GM18498 (cell line): ENCODE measurements around the gene ASH1L.
"Not testable (repeated sequence)": the region's sequence is repeated elsewhere in the genome, so short reads cannot be mapped to it uniquely, and the experiment has no call there.

Experiments
- ATAC-seq: cut with Tn5 transposase; IDR thresholded peaks from one replicate; pipeline ENCODE4 v1.9.1; 2021; ENCODE audit warnings: mild to moderate bottlenecking, moderate library complexity; ENCODE audit not compliant: unreplicated experiment

ASH1L gene

DNA sequence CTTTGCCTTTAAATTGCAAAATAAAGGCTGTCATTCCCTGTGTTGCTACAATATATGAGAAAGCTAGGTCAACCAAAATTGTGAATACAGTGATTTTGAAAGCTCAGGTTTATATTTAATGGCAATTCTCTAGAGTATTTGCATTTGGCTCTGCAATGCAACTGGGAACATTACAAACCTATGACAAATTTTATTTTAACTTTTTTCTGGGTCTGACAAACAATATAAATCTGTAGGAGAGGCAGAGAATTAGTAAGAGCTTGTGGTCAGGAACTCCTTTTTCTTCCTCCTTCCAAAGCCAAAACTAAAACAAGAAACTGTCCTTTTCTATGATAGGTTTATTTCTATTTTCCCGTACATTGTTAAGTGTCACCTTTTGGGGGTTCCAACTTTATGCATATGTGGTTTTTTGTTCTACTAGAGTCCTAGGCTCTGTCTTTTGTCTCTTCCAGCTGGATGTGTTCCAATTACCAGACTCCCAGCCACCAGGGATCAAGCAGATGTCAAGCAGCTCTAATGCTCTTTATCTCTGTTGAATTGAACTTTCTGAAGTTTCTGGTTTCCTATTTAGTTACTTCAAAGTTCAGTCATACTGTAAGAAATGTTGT is 106.9 kb downstream of the ASH1L start:
- no peak for ATAC-seq

DNA sequence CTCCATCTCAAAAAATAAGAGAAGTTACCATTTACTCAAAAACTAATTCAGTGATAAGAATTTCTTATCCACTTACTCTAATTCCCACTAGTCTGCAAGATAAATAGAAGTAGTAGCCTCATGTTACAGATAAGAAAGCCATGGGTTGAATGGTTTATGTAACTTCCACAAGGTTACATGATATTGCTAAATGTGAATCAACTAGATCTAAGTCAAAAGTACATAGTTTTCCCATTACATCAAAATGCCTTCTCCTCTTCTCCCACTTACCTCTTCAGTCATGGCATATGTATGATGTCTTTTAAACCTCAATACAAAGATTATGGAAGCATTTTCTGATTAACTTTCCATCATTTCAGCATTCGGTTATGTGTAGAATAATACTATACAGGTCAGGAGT is 108.5 kb downstream of the ASH1L start:
- no peak for ATAC-seq

DNA sequence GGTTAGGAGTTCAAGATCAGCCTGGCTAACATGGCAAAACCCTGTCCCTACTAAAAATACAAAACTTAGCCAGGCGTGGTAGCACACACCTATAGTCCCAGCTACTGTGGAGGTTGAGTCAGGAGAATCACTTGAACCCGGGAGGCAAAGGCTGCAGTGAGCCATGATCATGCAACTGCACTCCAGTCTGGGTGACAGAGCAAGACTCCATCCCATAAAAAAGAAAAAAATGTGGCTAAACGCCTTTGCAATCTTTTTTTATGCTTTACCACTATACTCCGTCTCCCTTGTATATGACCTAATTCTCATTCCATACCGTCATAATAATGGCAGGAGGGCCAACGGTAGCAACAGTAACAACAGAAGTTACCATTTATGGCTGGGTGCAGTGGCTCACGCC is 109.5 kb downstream of the ASH1L start:
- ATAC-seq, result no peak

DNA sequence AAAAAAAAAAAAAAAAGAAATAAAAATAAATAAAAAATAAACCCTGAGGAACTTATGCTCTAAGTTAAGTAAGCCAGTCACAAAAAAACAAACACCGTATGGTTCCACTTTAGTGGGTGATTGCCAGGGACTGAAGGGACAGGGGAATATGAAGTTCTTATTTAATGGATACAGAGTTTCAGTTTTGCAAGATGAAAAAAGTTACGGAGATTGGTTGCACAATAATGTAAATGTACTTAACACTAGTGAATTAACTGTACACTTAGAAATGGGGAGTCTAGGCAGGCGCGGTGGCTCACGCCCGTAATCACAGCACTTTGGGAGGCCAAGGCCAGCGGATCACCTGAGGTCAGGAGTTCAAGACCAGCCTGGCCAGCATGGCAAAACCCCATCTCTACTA is 111.4 kb downstream of the ASH1L start:
- ATAC-seq, result no peak

DNA sequence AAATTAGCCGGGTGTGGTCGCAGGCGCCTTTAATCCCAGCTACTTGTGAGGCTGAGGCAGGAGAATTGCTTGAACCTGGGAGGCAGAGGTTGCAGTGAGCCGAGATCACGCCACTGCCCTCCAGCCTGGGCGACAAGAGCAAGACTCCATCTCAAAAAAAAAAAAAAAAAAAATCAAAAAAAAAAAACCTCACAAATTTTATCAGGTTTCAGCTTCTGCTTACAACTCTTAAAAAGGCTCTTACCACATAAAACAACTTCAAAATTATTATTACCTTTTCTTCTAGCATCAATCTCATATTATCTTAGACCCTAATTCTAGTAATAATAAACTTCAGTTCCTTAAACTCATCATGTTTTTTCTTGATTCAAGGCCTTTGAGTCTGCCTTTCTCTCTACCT is 120.2 kb downstream of the ASH1L start:
- not testable (repeated sequence) for ATAC-seq

DNA sequence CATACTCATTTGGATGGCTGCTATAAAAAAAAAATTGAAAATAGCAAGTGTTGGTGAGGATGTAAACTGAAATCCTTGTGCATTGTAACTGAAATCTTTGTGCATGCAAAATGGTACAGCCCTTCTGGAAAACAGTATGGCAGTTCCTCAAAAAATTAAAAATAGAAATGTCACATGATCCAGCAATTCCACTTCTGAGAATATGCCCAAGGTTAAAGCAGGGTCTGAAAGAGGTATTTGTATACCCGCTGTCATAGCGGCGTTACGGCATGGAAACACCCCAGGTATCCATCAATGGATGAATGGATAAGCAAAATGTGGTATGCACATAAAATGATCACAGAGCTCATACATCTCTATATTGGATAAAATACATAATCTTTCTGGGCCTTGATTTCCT is 125.2 kb downstream of the ASH1L start:
- ATAC-seq, result no peak

DNA sequence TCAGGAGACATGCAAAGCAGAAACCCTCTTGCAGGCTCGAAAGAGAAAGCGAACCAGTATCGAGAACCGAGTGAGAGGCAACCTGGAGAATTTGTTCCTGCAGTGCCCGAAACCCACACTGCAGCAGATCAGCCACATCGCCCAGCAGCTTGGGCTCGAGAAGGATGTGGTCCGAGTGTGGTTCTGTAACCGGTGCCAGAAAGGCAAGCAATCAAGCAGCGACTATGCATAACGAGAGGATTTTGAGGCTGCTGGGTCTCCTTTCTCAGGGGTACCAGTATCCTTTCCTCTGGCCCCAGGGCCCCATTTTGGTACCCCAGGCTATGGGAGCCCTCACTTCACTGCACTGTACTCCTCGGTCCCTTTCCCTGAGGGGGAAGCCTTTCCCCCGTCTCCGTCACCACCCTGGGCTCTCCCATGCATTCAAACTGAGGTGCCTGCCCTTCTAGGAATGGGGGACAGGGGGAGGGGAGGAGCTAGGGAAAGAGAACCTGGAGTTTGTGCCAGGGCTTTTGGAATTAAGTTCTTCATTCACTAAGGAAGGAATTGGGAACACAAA is 128.7 kb downstream of the ASH1L start:
- ATAC-seq, result not testable (repeated sequence)

DNA sequence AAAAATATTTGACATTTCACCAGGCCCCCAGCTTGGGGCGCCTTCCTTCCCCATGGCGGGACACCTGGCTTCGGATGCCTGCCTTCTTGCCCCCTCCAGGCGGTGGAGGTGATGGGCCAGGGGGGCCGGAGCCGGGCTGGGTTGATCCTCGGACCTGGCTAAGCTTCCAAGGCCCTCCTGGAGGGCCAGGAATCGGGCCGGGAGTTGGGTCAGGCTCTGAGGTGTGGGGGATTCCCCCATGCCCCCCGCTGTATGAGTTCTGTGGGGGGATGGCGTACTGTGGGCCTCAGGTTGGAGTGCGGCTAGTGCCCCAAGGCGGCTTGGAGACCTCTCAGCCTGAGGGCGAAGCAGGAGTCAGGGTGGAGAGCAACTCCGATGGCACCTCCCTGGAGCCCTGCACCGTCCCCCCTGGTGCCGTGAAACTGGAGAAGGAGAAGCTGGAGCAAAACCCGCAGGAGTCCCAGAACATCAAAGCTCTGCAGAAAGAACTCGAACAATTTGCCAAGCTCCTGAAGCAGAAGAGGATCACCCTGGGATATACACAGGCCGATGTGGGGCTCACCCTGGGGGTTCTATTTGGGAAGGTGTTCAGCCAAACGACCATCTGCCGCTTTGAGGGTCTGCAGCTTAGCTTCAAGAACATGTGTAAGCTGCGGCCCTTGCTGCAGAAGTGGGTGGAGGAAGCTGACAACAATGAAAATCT is 129.3 kb downstream of the ASH1L start:
- not testable (repeated sequence) for ATAC-seq

DNA sequence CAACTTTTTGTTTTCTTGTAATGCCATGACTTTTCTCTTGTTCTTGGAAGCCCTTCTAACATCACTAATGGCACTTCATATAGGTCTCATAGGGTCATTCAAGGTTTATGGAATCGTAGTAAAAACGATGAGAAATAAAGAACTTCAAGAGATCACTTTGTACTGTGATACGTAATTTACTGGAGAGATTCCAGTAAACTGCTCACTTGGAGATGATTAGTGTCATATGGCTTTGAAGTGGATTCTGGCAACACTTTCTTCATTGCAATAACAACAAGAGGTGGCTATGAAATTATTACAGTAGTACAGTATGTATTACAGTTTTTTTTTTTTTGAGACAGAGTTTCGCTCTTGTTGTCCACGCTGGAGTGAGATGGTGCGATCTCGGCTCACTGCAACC is 138.5 kb downstream of the ASH1L start:
- ATAC-seq, result no peak

DNA sequence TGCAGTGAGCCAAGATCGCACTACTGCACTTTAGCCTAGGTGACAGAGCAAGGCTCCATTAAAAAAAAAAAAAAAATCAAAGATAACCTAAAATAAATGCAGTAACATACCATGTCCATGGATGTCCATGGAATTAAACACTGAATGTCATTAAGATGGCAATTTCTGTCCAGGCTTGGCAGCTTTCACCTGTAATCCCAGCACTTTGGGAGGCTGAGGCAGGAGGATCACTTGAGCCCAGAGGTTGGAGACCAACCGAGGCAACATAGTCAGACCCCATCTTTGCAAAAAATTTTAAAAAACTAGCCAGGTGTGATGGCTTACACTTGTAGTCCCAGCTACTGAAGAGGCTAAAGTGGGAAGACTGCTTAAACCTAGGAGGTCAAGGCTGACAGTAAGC is 141.8 kb downstream of the ASH1L start:
- ATAC-seq, result no peak

DNA sequence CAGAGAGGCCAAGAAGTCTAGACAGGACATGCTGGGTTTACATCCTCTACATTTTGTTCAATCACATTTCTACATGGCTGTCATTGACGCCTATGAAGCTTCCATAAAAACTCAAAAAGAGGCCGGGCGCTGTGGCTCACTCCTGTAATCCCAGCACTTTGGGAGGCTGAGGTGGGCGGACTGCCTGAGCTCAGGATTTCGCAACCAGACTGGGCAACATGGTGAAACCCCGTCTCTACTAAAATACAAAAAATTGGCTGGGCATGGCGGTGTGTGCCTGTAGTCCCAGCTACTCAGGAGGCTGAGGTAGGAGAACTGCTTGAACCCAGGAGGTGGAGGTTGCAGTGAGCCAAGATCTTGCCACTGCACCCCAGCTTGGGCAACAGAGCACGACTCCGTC is 150.8 kb downstream of the ASH1L start:
- not testable (repeated sequence) for ATAC-seq

DNA sequence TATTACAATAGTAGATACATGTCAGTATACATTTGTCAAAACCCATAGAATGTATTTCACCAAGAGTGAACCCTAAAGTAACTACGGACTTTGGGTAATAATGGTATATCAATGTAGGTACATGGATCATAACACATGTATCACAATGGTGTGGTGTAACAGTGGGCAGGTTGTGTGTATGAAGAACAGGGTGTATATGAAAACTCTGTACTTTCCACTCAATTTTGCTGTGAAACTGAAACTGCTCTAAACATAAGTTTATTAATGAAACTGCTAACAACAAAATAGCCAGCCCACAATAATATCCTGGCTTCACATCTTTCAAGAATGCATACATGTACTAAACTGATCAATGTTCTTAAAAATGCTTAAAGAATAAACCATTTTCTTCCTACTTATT is 151.7 kb downstream of the ASH1L start:
- no peak for ATAC-seq

DNA sequence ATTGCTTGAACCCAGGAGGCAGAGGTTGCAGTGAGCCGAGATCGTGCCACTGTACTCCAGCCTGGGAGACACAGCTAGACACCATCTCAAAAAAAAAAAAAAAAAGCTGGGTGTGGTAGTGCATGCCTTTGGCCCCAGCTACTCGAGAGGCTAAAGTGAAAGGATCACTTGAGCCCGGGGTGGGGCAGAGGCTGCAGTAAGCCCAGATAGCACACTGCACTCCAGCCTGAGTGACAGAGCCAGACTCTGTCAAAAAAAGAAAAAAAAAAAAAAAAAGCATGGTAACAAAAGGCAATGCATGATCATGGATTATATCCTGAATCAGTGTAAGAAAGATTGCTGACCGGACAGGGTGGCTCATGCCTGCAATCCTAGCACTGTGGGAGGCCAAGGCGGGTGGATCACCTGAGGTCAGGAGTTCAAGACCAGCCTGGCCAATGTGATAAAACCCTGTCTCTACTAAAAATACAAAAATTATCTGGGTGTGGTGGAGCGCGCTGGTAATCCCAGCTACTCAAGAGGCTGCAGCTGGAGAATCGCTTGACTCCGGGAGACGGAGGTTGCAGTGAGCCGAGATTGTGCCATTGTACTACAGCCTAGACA is 165.6 kb downstream of the ASH1L start:
- no peak for ATAC-seq

DNA sequence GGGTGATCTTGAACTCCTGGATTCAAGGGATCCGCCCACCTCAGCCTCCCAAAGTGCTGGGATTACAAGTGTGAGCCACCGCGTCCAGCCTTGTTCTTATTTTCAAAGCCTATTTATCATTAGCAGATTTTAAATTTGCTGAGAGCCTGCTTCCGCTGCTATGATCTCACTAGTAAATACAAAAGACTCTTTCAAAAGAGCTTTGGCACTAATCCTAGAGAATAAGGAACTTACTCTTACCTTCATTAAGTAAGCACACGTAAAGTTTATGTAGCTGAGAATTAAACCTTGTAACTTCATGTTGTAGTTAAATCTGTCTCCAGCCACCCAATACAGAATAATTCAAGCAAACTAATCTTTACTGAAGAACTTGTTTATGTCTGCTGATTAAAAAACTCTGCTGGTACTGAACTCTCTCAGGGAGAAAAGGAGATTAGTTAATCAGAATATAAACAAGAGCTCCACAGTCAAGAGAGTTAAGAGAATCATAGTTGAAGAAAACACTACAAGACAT is 169.6 kb downstream of the ASH1L start:
- ATAC-seq, result no peak

DNA sequence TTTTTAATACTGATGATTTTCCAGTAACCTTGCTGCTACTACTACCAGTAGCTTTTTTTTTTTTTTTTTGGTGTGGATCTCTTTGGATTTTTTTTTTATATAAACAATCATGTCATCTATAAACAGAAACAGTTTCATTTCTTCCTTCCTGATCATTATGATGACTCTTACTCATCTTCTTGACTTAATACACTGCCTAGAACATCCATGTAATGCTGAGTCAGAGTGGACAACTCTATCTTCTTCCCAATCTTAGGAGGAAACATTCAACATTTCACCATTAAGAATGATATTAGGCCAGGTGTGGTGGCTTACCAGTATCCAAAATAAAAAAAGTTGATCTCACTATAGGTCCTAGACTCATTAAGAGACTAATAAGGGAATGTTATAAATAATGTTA is 172.8 kb downstream of the ASH1L start:
- no peak for ATAC-seq

DNA sequence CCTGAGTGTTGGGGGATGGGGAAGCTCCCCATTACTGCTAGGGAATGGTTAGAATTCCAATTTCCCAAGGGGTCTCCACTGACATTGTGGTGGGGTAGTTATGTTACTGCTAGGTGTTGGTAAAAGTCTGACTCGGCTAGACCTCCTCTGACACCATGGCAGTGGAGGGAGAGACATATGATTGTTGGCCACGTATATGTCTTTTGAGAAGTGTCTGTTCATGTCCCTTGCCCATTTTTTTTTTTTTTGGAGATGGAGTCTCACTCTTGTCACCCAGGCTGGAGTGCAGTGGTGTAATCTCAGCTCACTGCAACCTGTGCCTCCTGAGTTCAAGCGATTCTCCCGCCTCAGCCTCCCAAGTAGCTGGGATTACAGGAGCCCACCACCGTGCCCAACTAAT is 176.8 kb downstream of the ASH1L start:
- ATAC-seq, result not testable (repeated sequence)

DNA sequence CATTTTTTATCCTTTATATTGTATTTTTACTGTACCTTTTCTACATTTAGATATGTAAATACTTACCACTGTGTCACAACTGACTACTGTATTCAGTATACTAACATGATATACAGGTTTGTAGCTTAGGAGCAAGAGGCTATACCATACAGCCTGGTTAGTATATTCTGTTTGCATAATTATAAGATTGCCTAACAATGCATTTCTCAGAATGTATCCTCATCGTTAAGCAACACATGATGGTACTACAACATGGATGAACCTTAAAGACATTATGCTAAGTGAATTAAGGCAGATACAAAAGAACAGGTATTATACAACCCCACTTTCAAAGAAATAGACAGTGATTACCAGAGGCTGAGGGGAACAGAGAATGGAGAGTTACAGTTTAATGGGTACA is 179.2 kb downstream of the ASH1L start:
- no peak for ATAC-seq

DNA sequence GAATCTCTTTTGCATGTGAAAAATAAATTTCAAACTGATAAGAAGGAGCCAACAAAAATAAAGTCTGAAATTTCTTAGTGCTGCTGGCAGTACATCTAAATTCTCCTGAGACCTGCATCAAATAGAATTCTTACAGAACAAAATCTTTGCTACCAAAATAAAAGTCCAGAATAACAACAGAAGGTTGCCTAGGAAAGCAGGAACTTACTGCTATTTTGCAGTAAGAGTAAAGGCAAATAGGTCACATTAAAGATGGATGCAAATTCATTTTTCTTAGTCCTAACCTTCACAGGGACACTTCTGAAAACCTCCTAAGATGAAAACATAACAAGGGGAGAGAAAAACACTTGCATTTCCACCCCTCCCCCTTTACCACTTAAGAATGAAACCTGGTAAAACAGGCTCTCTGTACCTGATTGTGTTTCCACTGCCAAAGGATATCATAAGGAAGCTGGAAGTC is 182.9 kb downstream of the ASH1L start:
- ATAC-seq, result no peak

DNA sequence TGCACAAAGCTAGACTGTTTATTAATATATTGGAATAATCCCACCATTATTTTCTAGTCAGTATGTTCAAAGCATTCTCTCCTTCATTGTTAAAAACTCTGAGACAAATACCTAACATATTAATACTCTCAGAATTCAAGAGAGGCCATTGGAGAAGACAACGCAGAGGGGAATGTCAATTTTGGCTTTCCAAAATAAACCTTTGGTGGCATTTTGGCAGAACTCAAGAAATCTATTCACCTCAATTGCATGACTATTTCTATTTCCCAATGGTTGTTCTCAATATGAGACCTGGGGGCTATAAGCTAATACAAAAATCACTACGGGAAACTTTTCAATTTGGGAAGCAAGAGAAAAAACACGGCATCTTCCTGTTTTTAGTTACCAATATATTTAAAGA is 183.4 kb downstream of the ASH1L start:
- no peak for ATAC-seq

DNA sequence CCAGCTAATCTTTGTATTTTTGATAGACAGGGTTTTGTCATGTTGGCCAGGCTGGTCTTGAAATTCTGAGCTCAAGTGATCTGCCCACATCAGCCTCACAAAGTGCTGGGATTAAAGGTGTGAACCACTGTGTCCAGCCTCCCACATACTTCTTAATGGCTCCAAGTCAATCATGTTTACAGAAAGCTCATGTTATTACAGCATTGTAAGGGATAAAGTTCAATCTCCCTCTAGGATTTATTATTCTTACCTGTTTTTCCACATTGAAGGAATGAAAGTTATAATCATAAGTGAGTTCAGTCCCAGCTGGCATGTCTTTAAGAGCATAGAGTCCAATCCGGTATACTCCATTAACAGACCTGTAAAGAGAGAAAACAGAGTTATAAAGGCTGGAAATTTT is 202.6 kb downstream of the ASH1L start:
- no peak for ATAC-seq

DNA sequence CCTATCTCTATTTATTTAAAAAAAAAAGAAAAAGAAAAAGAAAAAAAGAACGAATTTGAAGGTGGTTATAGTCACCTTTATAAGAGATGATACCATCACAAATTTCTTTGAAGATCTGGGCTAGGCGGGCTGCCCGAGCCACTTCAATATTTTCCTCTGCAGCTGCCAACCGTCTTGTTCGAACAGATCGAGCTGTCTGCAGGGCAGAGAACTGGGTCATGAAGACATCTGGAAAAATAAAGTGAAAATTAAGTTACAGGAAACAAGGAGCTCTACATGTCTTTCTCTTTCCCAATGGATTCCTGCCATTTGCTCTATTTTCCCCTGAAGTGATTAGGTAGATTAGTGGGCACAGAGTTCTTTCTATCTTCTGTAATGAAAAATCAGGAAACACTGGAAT is 210.0 kb downstream of the ASH1L start:
- no peak for ATAC-seq

DNA sequence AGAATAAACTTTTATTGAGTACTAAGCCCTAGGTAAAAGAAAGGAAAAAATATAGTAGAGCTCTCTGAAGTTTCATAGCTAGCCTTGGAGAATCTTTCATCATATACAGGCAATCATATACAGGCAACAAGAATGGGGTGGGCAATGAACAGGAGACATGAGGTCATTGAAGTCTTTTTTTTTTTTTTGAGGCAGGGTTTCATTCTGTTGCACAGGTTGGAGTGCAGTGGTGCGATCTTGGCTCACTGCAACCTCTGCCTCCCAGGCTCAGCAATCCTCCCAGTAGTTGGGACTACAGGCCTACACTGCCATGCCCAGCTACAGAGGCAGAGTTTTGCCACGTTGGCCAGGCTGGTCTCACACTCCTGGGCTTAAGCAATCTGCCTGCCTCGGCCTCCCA is 219.8 kb downstream of the ASH1L start:
- no peak for ATAC-seq
